Measurements from ENCODE around the gene GALNTL6.

GRCh38 chr4:172379834-172380233 is 566.6 kb downstream of the GALNTL6 start:
- TF ChIP-seq, protein P1, sequence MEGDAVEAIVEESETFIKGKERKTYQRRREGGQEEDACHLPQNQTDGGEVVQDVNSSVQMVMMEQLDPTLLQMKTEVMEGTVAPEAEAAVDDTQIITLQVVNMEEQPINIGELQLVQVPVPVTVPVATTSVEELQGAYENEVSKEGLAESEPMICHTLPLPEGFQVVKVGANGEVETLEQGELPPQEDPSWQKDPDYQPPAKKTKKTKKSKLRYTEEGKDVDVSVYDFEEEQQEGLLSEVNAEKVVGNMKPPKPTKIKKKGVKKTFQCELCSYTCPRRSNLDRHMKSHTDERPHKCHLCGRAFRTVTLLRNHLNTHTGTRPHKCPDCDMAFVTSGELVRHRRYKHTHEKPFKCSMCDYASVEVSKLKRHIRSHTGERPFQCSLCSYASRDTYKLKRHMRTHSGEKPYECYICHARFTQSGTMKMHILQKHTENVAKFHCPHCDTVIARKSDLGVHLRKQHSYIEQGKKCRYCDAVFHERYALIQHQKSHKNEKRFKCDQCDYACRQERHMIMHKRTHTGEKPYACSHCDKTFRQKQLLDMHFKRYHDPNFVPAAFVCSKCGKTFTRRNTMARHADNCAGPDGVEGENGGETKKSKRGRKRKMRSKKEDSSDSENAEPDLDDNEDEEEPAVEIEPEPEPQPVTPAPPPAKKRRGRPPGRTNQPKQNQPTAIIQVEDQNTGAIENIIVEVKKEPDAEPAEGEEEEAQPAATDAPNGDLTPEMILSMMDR (IDR thresholded peaks at IDR 0.05) = no peak
- no peak for TF ChIP-seq POLR2A (IDR thresholded peaks at IDR 0.05)

Measured in testis (tissue), 2 donors.